ENCODE results near the gene NUDT2.
"Not testable (repeated sequence)": the region's sequence is repeated elsewhere in the genome, so short reads cannot be mapped to it uniquely, and the experiment has no call there.

NUDT2 gene

DNA sequence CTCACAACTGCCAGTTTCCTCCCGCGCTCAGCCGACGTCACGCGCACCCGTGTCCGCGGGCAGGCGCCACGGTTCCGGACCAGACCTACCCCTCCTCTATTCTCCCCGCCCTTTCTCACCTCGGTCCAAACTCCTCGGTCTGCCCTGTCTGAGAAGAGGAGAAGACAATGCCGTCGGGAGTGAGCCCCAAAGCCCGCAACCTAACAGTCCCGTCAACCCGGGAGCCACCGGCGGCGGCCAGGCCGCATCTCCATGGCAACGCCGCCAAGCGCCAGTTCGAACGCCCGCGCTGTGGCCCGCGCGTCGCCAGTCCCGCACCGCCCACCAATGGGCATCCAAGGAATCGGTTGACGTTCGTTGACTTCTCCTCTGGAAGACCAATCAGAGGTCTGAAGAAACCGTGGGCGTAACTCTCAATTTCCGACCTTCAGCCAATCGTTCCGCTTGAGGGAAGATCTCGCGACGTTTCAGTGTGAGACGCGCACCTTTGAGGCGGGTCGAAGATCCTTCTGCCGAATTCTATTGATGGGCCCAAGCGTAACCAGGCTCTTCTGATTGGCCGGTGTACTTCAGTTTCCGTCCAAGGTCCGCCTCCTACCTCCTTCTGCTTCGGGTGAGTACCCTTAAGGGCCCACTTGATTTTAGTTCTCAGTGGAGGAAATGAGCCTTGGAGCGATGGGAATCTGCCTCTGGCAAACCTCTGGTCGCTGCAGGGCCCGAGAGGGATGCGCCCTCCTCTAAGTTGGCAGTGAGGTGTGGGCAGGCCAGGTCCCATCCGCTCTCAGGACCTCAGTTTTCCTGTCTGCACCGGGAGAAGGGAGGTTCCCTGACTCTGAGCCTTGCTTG is at the start of gene NUDT2, which contains the start of gene KIF24:
TSS of gene NUDT2 (plus strand) at position 583 of the 846 bp plus-strand sequence. CDS start 9,471 bp downstream, outside the sequence.
TSS of gene KIF24 (minus strand) at position 282 of the 846 bp plus-strand sequence. CDS start 17,922 bp downstream, outside the sequence.
- peak; percentile 95 for DNase-seq

DNA sequence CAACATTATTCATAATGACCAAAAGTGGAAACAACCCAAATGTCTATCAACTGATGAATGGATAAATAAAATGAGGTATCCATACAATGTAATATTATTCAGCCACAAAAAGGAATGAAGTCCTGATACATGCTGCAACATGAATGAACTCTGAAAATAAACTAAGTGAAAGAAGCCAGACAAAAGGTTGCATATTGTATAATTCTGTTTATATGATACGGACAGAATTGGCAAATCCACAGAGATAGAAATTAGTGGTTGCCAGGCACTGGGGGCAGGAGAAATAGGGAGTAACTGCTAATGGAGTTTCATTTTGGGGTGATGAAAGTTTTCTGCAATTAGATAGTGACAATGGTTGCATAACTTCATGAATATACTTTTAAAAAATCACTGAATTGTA is 47.3 kb upstream of the NUDT2 start:
- no peak for DNase-seq

DNA sequence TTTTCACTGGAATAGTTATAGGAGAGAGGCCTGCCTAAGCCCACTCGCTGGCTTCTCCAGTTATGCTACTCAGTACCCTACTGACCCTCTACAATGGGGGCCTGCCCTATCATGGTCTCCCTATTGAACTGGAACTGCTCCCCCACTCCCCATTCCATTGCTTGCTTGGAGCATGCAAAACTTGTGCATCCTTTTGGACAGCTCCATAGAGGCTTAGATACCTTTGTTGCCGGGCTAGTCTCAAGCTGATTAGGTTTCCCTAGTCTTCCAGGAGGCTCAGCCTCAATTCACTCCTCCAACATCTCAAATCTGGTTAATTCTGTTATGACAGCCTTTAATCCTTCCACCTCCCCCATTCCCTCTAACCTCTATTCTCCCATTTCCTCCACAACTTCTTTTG is 40.2 kb upstream of the NUDT2 start:
- DNase-seq, result no peak

DNA sequence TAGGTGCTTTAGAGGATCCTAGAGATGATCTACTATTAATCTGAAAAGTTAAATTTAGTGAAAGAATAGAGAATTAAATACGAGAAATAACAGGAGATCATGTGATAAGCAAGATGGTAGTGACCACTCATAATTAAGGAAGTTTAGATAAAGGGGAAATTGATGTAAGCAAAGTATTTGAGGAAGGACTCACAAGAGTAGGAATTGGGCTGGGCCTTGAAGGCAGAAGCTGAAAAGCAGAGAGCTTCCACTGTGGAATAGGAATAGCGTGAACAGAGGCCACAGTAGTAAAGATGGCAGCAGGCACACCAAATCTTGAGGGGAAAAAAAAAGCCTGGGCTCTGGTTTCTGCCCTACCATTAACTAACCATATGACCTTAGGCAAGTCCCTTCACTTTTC is 38.3 kb upstream of the NUDT2 start:
- DNase-seq, result no peak

DNA sequence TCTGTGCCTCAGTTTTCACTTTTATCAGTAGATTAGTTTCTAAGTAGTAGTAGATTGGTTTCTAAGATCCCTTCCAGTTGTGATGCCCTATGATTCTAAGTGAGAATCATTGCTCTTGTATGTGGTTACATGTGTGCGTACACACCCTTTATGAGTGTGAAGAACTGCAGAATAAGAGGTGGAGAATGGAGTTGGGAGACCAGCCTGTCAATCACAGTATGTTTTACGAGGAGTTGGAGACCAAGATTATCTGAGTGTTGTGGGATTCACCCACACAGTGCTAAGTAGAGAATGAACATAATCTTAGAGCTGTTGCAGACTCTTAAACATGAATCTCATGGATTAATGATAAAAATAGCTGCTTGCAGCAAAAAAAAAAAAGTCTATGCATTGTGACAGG is 37.9 kb upstream of the NUDT2 start:
- DNase-seq, result no peak

DNA sequence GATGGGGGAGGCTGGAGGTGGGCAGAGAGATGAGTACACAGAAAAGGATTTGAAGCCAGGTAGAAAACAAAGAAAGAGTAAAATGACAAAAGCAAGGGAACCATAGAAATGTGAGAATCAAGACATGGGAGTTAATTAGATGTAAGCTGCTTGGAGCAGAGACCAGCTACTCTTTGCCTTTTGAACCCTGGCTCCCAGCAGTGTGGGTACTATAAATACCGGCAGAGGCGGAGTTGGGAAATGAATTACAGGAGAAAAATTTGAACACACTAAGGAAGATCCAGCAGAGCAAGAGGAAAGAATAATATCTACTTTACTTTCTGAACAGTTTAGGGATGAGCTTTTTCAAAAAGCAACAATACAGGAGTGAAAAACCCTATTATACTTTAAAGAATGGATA is 36.8 kb upstream of the NUDT2 start:
- no peak for DNase-seq

DNA sequence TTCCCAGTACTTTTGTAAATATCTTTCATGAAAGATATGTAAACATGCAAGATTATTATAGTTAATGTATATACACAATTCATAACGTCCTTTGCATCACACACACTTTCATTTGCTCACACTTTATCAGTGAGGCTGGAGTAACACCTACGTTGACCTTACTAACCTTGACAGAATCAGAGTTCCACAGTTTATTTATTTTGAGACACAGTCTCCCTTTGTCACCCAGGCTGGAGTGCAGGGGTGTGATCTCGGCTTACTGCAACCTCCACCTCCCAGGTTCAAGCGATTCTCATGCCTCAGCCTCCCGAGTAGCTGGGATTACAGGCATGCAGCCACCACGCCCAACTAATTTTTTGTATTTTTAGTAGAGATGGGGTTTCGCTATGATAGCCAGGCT is 28.3 kb upstream of the NUDT2 start:
- not testable (repeated sequence) for DNase-seq

DNA sequence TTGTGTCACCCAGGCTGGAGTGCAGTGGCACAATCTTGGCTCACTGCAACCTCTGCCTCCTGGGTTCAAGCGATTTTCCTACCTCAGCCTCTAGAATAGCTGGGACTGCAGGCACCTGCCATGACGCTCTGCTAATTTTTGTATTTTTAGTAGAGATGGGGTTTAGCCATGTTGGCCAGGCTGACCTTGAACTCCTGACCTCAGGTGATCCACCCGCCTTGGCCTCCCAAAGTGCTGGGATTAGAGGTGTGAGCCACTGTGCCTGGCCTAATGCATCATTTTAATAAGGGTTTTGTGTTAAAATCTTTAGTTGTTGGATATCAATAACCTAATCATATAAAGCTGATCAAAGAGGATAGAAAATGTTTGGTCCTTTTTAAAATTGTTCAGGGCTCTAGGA is 21.1 kb upstream of the NUDT2 start:
- DNase-seq, result not testable (repeated sequence)

DNA sequence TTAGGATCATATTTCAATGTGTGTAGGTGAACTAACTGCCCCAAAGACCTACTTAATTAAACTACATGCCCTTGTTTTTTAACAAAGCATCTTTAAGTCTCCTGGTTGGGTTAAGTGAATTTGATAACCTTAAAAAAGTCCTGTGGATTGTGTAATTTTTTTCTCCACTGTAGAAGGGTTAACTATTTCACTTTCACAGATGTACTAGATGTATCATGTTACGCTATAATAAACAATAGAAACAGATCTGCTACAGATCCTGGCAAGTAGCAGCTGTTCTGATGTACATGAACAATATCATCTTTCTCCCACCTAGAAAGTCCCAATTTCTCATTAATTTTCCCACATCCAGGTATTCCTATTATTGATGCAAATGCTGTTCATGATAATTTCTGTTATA is 19.2 kb upstream of the NUDT2 start:
- DNase-seq, result no peak

DNA sequence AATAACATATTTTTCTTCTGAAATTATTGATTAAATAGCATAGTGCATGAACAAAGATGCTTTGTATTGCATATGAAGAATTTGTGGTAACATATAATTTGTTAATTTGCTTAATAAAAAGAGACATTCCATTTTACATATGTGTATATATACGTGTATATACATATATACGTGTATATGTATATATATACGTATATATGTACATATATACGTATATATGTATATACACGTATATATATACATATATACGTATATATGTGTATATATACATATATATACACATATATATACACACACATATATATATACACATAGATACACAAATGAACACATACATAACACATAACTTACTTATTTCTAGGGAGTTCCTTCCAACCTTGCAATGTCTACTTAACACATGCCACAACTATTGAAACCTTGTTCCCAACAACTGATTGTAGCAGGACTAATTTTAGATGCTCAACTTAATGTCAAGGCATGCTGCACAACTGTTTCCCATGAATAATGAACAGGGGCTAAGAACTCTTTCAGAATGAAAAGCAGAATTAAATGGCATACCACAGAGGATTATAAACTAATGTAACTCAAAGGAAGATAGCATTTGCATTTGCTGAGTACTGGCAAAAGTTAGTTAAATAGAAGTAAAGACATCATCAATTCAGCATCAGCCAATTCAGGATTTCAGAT is 17.7 kb upstream of the NUDT2 start:
- DNase-seq, result no peak

DNA sequence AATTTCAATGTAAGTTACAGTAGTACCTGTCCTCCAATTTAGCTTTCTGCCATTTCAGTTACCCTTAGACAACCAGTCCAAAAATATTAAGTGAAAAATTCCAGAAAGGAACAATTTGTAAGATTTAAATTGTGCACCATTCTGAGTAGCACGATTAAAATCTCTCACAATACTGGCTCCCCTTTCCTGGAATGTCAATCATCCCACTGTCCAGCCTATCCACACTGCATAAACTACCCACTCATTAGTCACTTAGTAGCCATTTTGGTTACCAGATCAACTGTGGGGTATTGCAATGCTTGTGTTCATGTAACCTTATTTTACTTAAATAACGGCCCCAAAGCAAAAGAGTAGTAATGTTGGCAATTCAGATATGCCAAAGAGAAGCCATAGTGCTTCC is 11.9 kb upstream of the NUDT2 start:
- no peak for DNase-seq

DNA sequence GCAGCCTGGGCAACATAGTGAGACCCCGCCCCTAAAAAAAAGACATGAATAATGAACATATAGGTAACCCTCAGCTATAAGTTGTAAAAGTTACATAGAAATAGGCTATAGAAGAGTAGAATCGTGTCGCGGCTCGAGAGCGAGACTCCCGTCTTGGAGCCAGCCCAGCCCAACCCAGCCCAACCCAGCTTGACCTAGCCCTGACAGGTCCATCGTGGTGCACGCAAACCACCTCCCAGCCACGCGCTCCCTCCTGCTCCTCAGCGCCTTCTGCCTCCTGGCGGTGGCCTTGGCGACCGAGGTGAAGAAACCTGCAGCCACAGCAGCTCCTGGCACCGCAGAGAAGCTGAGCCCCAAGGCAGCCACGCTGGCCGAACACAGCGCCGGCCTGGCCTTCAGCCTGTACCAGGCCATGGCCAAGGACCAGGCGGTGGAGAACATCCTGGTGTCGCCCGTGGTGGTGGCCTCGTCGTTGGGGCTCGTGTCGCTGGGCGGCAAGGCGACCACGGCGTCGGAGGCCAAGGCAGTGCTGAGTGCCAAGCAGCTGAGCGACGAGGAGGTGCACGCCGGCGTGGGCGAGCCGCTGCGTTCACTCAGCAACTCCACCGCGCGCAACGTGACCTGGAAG is 11.1 kb upstream of the NUDT2 start:
- DNase-seq, result no peak

DNA sequence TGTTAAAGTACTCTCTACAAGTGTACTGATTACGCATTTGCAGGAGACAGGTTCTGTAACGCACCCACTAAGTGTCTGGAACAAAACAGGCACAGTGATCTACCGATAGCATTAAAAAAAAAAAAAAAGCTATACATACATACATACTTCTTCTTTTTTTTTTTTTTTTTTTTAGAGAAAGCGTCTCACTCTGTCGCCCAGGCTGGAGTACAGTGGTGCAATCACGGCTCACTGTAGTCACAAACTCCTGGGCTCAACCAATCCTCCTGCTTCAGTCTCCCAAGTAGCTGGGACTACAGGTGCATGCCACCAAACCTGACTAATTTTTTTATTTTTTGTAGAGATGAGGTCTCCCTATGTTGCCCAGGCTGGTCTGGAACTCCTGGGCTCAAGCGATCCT is 7.9 kb upstream of the NUDT2 start:
- no peak for DNase-seq

DNA sequence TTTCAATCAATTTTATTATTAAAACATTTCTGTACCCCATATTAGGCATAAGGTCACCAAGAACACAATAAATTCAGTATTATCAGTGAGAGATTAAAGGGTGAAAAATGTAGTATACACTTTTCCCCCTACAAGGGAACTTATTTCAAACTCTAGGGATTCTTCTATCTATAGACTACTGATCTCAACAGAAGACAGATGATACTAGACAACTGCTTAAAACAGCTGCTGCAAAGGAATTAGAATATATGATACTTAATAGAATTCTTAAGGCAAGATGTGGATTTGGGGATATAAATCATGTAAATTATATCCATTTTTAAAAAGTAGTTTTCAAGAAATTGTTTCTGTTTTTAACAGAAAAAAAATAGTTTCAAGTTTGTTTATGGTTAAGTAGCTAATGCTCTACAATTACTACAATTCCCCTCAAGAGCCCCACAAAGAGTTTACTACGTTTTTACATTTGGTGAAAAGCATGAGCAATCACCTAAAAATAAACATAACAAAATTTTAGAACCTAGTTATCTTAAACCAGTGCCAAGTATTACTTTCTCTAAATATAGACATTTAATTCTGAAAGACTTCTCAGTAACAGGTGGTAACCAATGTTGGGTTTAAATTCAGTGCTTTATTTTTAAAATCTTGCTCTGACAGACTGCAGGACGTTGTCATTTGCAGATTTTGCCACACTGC is 6.3 kb upstream of the NUDT2 start:
- no peak for DNase-seq

DNA sequence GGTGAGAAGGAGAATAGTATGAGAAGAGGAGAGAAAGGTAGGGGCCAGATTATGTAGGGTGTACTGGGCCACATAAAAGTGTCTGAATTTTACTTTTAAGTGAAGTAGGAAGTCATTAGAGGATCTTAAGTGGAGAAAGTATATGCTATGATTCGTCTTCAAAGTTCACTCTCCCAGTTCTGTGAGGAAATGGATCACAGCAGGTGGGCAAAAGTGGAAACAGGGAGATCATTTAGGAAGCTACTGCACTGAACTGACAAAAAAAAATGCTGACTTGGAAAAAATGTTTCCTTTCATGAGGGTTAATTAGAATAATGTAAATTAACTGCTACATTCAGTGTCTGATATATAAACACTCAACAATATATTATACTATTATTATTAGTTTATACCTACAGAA is 2.7 kb upstream of the NUDT2 start:
- DNase-seq, result no peak

DNA sequence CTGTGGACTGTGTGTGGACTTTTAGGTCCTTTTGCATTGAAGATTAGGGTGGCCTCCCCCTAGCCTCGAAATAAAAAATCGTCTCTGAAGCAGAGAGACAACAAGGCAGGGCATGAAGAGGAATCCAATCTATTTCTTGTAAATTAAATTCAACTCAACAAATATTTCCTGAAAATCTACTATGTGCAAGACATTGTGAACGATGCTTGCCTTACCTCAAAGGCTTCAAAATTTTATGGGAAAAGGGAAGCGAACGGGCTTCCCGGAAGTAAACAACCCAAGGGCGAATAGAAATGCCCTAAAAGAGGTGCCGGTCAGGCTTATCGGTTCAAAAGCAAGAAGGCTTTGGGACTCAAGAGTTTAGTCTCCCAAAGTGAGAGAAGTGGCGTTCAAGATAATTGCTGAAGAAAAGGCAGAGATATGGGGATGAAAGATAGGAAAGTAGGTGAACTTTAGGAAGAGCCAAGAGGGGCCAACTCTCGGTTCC is 826 bp upstream of the NUDT2 start:
- no peak for DNase-seq

DNA sequence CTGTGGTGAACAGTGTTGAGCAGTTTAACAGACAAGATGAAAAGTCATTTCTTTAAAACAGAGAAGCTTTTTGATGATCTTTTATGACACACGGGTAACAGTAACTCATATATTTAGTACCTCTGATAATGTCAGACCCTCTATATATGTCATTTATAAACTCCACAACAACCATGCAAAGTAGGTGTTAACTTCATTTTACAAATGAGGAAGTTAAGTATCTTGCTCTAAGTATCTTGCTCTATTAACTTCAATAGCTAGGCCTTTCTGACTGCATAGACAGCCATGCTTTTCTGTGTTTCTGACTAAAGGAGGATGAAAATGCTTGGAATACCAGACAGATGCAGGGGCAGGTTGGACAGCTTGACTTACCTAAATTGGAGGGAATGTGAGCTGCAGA is 1.8 kb downstream of the NUDT2 start:
- no peak for DNase-seq

DNA sequence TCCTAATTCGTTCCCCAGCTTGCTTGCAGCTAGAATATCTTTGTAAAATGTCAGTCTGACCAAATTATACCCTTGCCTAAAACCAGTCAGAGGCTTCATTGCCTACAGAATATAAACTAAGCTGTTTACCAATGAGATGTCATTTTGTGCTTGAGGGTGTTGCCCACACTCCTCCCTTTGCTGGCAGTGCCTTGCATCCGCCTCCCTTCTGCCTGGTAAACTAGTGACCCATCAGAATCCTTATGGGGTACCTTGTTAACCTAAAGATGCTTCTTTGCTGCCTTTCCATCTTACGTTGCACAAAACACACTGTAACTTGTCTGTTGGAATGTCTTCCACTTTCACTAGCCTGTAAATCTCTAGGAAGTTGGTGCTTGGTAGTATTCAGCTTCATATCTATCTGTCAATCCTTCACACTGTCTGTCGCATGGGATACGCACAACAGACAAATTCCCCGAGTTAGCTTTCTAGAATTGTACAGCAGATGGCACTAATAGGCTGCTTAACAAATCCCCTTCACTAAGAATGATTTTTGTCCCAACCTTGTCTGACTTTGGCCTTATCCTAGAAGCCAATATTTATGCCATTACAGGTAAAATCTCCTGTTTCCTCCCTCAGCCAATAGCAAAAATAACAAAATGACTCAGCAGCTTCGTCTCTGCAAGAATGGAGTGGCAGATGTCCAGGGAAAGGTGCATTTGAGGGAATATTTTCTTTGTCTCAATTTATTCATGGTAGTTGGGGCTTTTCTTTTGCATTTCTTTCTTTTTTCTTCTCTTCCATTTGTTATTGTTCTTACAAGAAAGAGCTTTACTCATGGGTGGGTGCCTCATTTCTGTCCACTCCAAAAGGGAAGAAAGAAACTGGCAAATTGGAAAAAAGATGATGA is 3.0 kb downstream of the NUDT2 start:
- DNase-seq, result no peak

DNA sequence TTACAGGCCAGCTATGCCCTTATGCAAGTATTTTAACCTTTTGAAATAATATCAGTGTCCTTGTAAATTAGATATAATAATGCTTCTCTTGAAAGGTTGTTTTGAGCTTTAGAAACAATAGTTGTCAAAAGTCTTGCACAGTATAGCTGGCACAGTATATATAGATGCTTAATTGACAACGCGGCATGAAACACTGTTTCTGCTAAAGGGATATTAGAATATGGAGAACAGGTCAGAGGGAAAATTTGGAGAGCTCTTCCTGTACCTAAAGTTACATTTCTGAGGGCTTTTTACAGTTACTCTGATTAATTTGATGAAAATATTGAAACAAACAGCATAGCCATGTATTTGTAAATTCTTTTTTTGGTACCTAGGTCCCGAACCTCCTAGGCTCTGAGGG is 4.5 kb downstream of the NUDT2 start:
- no peak for DNase-seq

DNA sequence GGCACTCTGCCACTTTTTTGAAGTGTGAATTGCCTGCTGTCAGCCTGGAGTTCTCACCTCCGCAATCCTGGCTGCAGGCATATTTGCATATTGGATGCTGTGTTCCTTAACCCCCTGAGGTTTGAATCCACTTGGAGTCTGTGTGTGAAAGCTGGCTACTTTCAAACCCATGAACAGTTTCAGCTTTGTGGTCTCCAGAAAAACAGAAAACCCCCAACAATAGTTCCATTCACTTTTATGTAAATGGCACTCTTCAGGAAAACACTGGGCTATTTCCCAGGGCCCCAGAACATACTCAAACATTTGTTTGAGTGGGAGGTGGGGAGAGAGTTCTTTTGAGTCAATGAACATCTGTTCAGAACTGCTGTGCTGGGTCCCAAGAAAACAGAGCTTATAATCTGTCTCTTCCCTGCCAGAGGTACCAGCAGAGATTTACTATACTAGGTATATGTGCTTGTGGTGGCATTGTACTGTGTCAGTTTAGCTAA is 5.0 kb downstream of the NUDT2 start:
- no peak for DNase-seq

DNA sequence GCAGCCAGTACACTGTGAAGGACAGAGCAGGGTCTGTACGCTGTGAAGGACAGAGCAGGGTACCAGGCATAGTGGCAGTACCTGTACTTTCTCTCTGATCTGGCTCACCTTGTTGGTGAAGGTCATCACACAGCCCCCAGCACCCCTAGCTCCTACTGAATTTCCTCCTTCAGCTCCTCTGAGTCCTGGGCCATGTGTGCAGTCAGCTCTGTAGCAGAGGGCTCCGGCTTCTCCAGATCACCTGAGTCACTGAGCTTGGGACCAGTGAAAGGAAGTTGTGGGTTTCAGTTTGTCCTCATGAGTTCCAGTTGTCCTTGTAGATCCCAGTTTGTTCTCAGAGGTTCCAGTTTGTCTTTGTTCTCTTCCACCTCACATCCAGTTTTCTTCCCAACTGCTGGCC is 5.5 kb downstream of the NUDT2 start:
- no peak for DNase-seq

DNA sequence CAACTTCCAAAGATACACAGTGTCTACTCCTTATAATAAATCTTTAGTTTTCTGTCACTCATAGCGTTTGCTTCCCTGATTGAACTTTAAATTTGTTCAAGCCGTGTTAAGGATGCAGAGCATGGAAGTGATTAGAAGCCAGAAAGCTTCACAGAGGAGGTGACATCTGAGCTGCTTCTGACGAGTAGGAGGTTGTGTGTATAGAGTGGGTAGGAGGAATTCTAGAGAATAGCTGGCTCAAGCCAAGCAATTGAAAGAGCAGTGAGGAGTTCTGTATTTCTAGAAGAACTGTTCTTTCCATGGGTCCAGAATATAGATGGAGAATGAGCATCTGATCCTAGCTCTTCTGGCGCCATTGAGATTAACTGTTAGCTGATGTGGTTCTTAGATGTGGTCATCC is 6.0 kb downstream of the NUDT2 start:
- DNase-seq, result no peak

Measured in stimulated activated naive CD4-positive, alpha-beta T cell treated with Interleukin-2 at 50 U/mL for 16 hours (primary cell).